Mesodermal cell (in vitro differentiated cells): ENCODE results near the gene CCNY.

Experiments used
- H3K27ac ChIP-seq: 2 replicates; pipeline ENCODE4 v1.7.0; 2013; ENCODE audit warnings: mild to moderate bottlenecking, low read depth, low read length, moderate library complexity; ENCODE audit not compliant: severe bottlenecking
- H3K36me3 ChIP-seq: 2 replicates; pipeline ENCODE4 v1.7.1; 2013; ENCODE audit warnings: mild to moderate bottlenecking, low read length, moderate library complexity; ENCODE audit not compliant: control insufficient read depth, insufficient read depth
- H3K4me1 ChIP-seq: one replicate; pipeline ENCODE4 v1.7.1; 2013; ENCODE audit warnings: mild to moderate bottlenecking, low read length; ENCODE audit not compliant: insufficient read depth, control insufficient read depth, poor library complexity, severe bottlenecking
- H3K4me3 ChIP-seq: 2 replicates; pipeline ENCODE4 v1.7.0; 2013; ENCODE audit warnings: low read length, control low read depth, mild to moderate bottlenecking; ENCODE audit not compliant: insufficient read depth, poor library complexity, severe bottlenecking; ENCODE audit errors: extremely low read depth
- H3K9me3 ChIP-seq: 2 replicates; pipeline ENCODE4 v1.7.1; 2013; ENCODE audit warnings: mild to moderate bottlenecking, low read length, moderate library complexity; ENCODE audit not compliant: control insufficient read depth
- WGBS, 2 experiments: methylation state at CpG; one replicate each; pipeline ENCODE4 v1.1.5; 2013; ENCODE audit warnings: missing lambda C conversion rate in 2 of 2; ENCODE audit not compliant: insufficient coverage in 2 of 2; 5-methylcytosine and 5-hydroxymethylcytosine counted together

The CCNY gene

DNA sequence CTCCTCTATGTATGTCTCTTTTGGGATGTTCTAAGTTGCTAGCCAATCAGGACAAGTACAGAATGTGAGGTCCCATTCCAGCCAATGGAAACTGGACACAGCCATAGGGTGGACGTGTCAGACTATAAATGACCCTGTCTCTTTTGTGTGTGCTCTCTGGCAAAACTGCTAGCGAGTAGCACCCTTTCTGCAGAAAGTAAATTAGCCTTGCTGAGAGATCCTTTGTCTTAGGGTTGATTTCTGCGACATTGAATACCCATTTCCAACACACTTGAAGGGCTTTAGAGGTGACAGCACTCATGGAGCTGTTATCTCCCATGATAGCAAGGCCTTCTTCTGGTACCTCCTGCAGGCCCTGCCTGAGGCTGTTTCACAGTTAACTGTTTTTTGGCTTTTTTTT lies 107.5 kb downstream of the CCNY start:
- WGBS, 2 experiments: 97 to 100% methylated on average over 3 of the region's 3 CpGs
- H3K27ac ChIP-seq: no peak overlapping the region
- no peak overlapping the region for H3K4me3 ChIP-seq

DNA sequence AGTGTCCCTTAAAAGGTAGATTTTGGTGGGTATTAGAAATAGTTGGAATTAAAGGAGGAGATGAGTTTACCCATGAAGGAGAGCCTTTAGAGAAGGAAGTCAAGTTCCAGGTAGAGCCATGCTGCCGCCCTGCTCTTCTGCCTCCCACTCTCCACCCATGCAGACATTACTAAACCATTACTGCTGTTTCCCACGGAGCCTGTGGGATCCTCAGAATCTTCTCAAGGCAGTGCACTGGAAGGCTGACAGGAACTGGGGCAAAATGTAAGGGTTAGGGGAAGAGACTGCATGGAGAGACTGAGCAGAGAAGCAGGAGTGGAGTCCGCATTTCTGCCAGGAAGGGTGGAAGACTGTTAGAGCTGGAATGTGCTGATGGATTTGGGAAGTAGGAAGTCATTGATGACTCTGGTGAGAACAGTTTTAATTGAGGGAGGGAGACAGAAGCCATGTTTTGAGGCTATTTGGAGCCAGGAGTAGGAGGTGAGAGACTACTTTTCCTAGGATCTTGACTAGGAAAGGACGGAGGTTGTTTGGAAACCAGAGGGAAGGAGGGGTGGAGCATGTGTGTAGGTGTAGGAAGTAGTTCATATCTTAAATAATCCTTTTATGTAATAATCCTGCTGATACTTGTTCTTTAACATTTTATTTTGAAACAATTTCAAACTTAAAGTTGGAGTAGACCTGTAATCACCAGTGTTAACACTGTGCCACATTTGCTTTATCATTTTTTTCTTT lies 109.0 kb downstream of the CCNY start:
- peaks cover 22% of the 10 kb centered on the region for H3K4me1 ChIP-seq
- H3K9me3 ChIP-seq: peaks cover 39% of the 10 kb centered on the region
- no peak overlapping the region for H3K4me3 ChIP-seq
- no peaks in the 10 kb centered on the region for H3K36me3 ChIP-seq
- 92 to 100% methylated on average over 2 of the region's 4 CpGs for WGBS, 2 experiments
- no peak overlapping the region for H3K27ac ChIP-seq

More for the DNA sequence above, 107.5 kb downstream of the CCNY start:
- H3K9me3 ChIP-seq: peaks cover 43% of the 10 kb centered on the region
- peaks cover 13% of the 10 kb centered on the region for H3K4me1 ChIP-seq
- H3K36me3 ChIP-seq: no peaks in the 10 kb centered on the region

DNA sequence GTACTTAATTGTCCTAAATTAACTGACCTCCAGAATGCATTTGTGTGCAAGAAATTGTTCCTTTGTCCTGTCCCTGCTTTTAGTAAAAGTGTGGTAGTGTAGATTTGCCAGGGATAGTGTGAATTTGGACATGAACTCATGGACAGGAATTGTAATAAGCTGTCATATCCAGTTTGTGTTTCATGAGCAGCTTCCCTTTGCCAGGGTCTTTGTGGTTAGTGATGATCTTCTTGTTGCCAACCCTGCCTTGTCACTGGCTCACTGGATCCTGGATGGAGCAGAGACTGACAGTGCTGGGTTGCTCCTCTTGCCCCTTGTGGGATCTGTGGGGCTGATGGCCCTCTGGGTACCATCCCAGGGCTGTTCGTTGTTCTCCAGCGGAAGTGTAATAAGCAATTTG lies 110.1 kb downstream of the CCNY start:
- H3K4me3 ChIP-seq: no peak overlapping the region
- no peak overlapping the region for H3K27ac ChIP-seq
- peaks cover 36% of the 10 kb centered on the region for H3K9me3 ChIP-seq
- no peaks in the 10 kb centered on the region for H3K36me3 ChIP-seq
- 94% methylated on average over 2 of the region's 2 CpGs; no CpG with 5 or more reads in 1 of the 2 experiments for WGBS, 2 experiments
- peaks cover 25% of the 10 kb centered on the region for H3K4me1 ChIP-seq

DNA sequence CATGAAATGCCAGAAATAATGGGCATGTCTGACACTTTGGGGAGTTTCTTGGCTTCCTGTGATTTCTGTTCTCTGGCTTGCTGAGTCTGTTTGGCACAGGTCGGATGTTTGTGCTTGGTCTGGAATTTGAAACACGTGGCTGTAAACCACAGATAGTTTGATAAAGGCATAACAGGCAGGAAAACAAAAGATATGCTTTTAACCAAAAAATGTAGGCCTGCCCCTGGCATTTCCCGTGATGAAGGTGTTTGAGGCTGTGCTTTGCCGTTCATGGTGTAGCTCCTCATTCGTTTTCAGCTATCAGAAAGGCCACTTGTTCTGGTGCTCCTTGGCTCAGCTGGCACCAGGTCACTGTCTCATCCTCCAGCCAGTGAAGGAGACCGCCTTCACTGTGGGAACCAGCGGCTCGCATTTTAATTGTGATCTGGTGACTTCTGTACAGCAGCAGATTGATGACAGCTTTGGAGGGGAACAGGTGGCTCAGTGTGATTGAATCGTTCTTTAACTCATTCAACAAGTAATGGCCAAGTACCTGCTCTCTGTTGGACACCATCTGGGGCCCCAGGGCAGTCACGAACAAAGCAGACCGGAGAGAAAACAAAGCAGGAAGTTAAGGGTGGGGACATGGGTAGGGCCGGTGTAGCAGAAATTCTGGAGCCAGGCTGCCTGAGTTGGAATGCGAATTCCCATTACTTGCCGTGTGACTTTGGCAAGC lies 111.5 kb downstream of the CCNY start:
- H3K4me1 ChIP-seq: peaks cover 25% of the 10 kb centered on the region
- no peaks in the 10 kb centered on the region for H3K36me3 ChIP-seq
- H3K27ac ChIP-seq: peak overlapping the region; percentile 42
- H3K4me3 ChIP-seq: no peak overlapping the region
- WGBS, 2 experiments: 74% methylated on average over 11 to 12 of the region's 14 CpGs
- peaks cover 27% of the 10 kb centered on the region for H3K9me3 ChIP-seq

DNA sequence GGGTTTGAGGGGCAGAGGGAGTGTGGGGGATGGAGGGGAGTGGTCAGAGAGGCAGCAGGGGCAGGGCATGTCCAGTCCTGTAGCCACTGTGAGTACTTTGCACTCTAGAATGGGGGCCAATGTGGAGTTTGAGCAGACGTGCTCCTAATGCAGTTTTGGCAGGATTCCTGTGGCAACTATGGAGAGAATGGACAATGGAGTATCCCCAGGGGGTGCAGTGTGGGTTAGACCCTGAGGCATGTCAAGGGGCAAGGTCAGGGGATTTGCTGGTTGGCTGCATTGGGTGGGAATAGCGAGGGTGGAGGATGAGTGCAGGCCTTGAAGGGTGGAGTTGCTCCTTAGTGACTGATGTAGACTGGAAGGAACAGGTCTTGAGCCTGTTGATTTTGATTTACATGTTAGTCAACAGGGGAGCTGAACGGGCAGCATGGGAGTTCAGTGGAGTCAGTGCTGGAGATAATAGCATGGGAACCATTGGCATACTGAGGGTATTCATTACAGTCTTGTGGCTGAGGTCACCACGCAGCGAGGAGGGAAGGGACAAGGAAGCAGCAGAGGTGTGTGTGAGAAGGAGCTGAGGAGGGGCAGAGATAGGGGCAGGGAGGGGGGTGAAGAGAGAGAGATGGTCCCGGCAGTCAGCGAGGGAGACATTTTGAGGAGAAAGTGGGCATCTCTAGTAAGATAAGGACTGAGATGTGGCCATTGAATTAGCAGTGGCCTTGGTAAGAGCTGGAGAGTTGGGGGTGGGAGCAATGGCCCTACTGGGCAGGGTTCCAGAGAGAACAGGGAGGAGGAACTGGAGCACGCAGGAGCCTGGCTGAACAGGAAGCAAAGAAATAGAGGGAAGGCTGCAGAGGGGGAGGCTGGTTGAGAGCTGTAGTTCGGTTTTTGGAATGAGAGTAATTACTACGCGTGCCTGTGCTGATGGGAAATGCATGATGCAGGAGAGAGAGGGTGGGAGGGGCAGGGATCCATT lies 112.7 kb downstream of the CCNY start:
- peaks cover 25% of the 10 kb centered on the region for H3K4me1 ChIP-seq
- no peak overlapping the region for H3K27ac ChIP-seq
- no peaks in the 10 kb centered on the region for H3K36me3 ChIP-seq
- no peak overlapping the region for H3K4me3 ChIP-seq
- H3K9me3 ChIP-seq: peaks cover 18% of the 10 kb centered on the region
- WGBS, 2 experiments: 90 to 97% methylated on average over 9 to 11 of the region's 11 CpGs

DNA sequence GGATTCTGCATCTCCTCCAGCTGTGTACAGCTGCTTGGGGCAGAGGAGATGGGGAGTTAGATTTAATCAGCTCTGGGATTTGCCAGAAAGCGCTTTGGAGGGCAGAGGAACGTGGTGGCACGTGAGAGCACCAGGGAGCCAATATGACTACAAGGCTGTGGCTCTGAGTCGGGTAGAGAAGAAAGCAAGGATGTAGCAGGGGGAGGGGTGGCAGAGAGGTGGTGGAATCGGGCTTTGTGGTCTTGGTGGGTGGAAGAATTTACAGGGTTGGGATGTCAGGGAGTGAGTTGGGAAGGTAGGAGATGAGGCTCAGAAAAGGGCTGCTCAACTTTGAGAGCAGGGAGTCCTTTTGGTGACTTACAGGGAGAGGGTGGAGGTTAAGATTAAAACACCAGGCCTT lies 113.6 kb downstream of the CCNY start:
- Histone ChIP-seq H3K27ac (no peak overlapping the region), H3K4me1 (peaks cover 25% of the 10 kb centered on the region), H3K4me3 (no peak overlapping the region), H3K36me3 (no peaks in the 10 kb centered on the region), H3K9me3 (peaks cover 8% of the 10 kb centered on the region)
- 66 to 70% methylated on average over 5 of the region's 5 CpGs for WGBS, 2 experiments

DNA sequence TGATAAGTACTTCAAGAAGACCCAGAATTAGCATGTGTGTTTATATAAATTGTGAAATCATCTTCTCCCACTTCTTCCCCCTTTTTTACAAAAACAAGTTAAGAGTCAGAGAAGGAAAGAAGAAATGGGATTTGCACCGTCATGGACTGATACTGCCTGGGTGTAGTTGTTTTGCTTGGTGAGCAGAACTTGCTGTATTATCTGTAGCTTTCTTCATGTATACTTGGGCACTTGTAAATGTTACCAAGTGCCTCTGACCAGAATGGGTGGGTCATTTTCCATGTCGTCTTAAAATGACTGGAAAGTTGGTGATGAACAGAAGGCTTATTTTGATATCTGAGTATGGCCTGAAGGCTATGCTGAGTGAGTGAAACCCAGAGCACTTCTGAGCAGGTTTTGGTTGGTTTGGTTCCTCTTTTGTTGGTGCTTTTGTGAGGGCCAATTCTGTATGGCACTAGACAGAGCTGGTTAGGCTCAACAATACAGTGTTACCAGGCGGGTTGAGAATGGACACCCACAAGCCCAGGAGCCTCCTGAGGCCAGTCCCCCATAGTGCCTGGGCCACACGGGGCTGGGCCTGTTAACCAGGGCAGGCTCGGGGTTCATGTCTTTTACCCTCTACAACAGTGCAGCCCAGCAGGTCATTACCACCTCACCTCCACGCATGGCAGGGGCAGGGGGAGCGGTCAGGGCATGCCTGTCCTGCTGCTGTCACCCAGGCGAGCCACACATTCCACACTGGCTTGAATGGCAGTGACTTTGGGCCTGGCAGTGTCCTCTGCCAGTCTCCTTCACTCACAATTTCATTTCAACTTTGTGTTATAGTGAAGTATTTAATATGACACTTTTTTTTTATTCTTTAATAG lies 115.1 kb downstream of the CCNY start:
- no peak overlapping the region for H3K27ac ChIP-seq
- no peaks in the 10 kb centered on the region for H3K36me3 ChIP-seq
- no peak overlapping the region for H3K4me3 ChIP-seq
- peaks cover 25% of the 10 kb centered on the region for H3K4me1 ChIP-seq
- WGBS, 2 experiments: 88 to 93% methylated on average over 4 to 5 of the region's 8 CpGs
- no peaks in the 10 kb centered on the region for H3K9me3 ChIP-seq

DNA sequence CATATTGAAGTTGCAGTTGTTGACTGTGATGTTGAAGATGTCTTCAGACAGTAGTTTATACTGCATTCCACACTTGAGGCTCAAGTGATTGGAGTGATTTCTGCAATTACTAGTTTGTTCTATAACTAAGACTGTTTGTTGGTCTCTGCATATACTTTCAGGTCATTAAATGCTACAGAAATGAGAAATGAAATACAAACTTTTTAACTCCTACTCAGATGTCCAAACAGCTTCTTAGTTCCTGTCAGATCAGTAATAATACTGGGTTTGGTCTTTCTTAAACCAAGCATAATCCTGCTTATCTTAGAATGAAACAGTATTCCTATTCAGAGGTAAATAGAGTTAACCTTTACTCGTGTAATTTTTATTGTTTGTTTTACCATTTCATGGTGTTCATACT lies 115.9 kb downstream of the CCNY start:
- Histone ChIP-seq H3K4me1 (peaks cover 25% of the 10 kb centered on the region), H3K4me3 (no peak overlapping the region), H3K36me3 (no peaks in the 10 kb centered on the region), H3K27ac (no peak overlapping the region), H3K9me3 (no peaks in the 10 kb centered on the region)
- no CpG with 5 or more reads among the region's 1 CpG for WGBS, 2 experiments

DNA sequence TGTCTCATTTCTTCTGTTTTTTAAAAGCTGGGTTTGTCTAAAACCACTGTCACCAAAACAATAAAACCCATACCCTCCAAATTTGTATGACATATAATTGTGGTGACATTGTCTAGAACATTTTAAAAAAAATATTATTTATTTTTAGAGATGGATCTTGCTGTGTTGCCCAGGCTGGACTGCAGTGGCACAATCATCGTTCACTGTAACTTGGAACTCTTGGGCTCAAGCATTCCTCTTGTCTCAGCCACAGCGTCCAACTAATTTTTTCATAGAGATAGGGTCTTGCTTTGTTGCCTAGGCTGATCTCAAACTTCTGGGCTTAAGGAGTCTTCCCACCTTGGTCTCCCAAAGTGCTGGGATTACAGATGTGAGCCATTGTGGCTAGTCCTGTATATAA lies 116.5 kb downstream of the CCNY start:
- no peak overlapping the region for H3K4me3 ChIP-seq
- no peaks in the 10 kb centered on the region for H3K36me3 ChIP-seq
- WGBS, 2 experiments: 100% methylated on average over 1 to 2 of the region's 2 CpGs
- H3K4me1 ChIP-seq: peaks cover 22% of the 10 kb centered on the region
- no peaks in the 10 kb centered on the region for H3K9me3 ChIP-seq
- H3K27ac ChIP-seq: no peak overlapping the region
